ENCODE data around the gene PSMA5. TPM values are rescaled to one million over a fixed set of nuclear protein-coding genes. Genes with fewer than 3 reads are reported as not detected.

PSMA5 gene
- total RNA-seq, 4 donors from 2014 or later = 25.1 to 35.7 (median 28.0) TPM

DNA sequence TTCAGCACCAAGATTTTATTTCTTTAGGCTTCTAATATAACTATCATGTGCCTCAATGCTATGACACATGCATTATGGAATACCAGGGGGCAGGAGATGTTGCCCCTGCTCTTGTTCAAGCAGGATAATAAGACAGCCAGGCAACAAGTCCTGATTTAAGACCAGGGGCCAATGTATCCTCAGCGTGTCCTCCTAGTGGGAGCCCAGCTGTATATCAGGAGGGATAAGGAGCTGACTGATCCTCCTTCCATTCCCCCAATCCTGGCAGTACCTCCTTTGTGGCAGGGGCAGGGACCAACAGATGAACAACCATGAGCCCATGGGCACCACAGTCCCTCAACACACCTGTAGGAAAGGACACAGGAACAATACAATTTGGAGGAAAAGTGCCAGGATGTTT is 57.8 kb downstream of the PSMA5 start:
- 78 to 100% methylated on average over 1 of the region's 1 CpG for WGBS, 2 donors
- Histone ChIP-seq H3K27ac (peak overlapping the region in 1 of 3 donors; percentile 30), H3K4me3 (replicated peaks in 1 of 3) (no peak overlapping the region), H3K27me3 (no peaks in the 10 kb centered on the region), H3K9me3 (no peaks in the 10 kb centered on the region), H3K36me3 (peaks cover 4 to 7% of the 10 kb centered on the region in 2 donors), H3K4me1 (peaks cover 42 to 51% of the 10 kb centered on the region in 2 donors)
- DNase-seq = no peak
- TF ChIP-seq, protein P1, sequence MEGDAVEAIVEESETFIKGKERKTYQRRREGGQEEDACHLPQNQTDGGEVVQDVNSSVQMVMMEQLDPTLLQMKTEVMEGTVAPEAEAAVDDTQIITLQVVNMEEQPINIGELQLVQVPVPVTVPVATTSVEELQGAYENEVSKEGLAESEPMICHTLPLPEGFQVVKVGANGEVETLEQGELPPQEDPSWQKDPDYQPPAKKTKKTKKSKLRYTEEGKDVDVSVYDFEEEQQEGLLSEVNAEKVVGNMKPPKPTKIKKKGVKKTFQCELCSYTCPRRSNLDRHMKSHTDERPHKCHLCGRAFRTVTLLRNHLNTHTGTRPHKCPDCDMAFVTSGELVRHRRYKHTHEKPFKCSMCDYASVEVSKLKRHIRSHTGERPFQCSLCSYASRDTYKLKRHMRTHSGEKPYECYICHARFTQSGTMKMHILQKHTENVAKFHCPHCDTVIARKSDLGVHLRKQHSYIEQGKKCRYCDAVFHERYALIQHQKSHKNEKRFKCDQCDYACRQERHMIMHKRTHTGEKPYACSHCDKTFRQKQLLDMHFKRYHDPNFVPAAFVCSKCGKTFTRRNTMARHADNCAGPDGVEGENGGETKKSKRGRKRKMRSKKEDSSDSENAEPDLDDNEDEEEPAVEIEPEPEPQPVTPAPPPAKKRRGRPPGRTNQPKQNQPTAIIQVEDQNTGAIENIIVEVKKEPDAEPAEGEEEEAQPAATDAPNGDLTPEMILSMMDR (IDR thresholded peaks at IDR 0.05) = no peak
- no peak for TF ChIP-seq POLR2A (IDR thresholded peaks at IDR 0.05)
- intact Hi-C loops (cut with DNase I) = no loop called here

DNA sequence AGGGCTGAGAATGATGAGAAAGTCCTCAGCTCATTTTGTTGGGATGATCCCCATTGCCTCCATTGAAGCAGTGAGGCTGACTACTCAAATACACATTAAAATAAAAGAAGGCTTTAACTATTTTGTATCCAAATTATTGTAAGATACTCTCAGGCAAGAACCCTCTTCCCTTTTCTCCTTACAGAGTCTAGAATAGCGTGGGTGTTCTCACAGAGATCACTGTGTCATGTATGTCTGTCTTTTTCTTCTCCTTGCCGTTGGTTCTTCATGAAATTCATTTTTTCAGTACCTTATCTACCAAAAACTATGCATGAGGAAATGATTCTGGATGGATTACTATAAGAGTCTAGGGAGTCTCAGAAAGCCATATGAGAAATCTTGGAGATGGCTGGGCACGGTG is 58.6 kb downstream of the PSMA5 start:
- 93 to 95% methylated on average over 3 of the region's 3 CpGs for WGBS, 2 donors
- Histone ChIP-seq H3K4me1 (peaks cover 43 to 49% of the 10 kb centered on the region in 2 donors), H3K27me3 (no peaks in the 10 kb centered on the region), H3K27ac (no peak overlapping the region), H3K36me3 (peaks cover 4 to 7% of the 10 kb centered on the region in 2 donors), H3K9me3 (no peaks in the 10 kb centered on the region), H3K4me3 (replicated peaks in 1 of 3) (no peak overlapping the region)
- DNase-seq = no peak
- TF ChIP-seq, protein P1 (IDR thresholded peaks at IDR 0.05) = no peak
- no peak for TF ChIP-seq POLR2A (IDR thresholded peaks at IDR 0.05)
- intact Hi-C loops (cut with DNase I) = no loop called here

DNA sequence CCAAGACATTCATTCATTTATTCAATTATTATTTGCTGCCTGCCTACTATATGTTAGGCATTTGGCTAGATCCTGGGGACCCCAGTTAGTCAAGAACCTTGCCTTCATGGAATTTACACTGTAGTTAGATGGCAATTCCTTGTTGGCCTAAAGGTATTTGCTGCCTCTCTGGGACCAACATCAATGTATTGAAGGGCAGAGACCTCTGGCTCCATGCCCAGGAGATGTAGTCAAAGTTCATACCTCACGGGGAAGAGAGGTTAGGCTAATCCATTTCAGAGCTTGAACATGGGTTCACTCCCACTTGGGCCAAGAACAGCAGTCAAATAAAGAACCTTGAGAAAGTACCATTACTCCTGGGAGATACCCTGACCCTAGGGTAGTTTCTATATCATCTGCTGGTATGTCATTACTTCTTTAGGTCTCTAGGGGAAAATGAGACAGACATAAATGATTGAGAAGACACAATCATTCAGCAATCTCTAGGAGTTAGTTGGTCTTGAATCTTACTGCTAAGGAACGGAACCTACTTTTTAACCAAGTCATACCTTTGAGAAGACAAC is 60.5 kb downstream of the PSMA5 start:
- Histone ChIP-seq H3K36me3 (peaks cover 4 to 7% of the 10 kb centered on the region in 2 donors), H3K4me1 (peaks cover 32 to 42% of the 10 kb centered on the region in 2 donors), H3K9me3 (no peaks in the 10 kb centered on the region), H3K27ac (peak overlapping the region in 1 of 3 donors; percentile 59), H3K4me3 (replicated peaks in 1 of 3) (no peak overlapping the region), H3K27me3 (no peaks in the 10 kb centered on the region)
- 87 to 88% methylated on average over 2 of the region's 2 CpGs for WGBS, 2 donors
- intact Hi-C loops (cut with DNase I) = no loop called here
- no peak for DNase-seq
- TF ChIP-seq POLR2A (IDR thresholded peaks at IDR 0.05) = no peak
- TF ChIP-seq, protein P1 (IDR thresholded peaks at IDR 0.05) = no peak

DNA sequence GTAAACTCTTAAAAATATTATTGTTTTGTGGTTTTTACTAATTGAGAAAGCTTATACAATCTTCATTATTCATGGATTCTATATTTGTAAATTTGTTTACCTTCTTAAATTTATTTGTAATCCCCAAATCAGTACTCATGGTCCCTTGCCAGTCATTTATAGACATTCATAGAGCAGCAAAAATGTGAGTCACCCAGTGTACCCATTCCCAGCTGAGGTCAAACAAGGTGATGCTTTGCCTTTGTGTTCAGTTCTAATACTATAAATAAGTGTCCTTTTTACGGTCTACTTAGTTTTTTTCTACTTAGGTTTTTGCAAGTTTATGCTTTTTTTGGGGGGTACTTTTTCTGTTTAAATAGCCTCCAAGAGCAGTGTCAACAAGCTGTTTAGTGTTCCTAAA is 64.6 kb downstream of the PSMA5 start:
- no peak for DNase-seq
- Histone ChIP-seq H3K4me1 (peaks cover 29 to 36% of the 10 kb centered on the region in 2 donors), H3K4me3 (replicated peaks in 1 of 3) (no peak overlapping the region), H3K9me3 (no peaks in the 10 kb centered on the region), H3K27ac (no peak overlapping the region), H3K36me3 (peaks cover 0 to 2% of the 10 kb centered on the region in 2 donors), H3K27me3 (no peaks in the 10 kb centered on the region)
- intact Hi-C loops (cut with DNase I) = no loop called here
- TF ChIP-seq POLR2A (IDR thresholded peaks at IDR 0.05) = no peak
- TF ChIP-seq, protein P1 (IDR thresholded peaks at IDR 0.05) = no peak
- WGBS, 2 donors = 45 to 58% methylated on average over 1 of the region's 1 CpG

DNA sequence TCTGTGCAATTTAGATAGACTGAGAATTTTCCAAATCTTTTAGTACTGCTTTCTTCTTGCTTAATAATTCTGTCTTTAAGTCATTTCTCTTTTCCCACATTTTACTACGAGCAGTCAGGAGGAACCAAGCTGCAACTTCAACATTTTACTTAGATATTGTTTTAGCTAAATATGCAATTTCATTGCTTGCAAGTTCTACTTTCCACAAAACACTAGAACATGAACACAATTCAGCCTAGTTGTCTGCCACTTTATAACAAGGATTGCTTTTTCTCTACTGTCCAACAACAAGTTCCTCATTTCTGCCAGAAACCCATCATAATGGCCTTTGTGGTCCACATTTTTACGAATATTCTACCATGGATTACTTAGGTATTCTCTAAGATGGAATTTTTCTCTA is 65.2 kb downstream of the PSMA5 start:
- DNase-seq = no peak
- no peaks in the 10 kb centered on the region for H3K9me3 ChIP-seq
- WGBS, 2 donors = 88 to 89% methylated on average over 2 of the region's 2 CpGs
- no peaks in the 10 kb centered on the region for H3K36me3 ChIP-seq
- H3K27ac ChIP-seq = peak overlapping the region in 1 of 3 donors; percentile 3
- TF ChIP-seq, protein P1 (IDR thresholded peaks at IDR 0.05) = no peak
- no peak for TF ChIP-seq POLR2A (IDR thresholded peaks at IDR 0.05)
- peaks cover 29 to 36% of the 10 kb centered on the region in 2 donors for H3K4me1 ChIP-seq
- intact Hi-C loops (cut with DNase I) = no loop called here
- no peak overlapping the region for H3K4me3 ChIP-seq (replicated peaks in 1 of 3)
- no peaks in the 10 kb centered on the region for H3K27me3 ChIP-seq

Measured in thyroid gland (tissue), 4 donors.